ENCODE data around the gene TARM1. TPM values are rescaled to one million over a fixed set of nuclear protein-coding genes. Genes with fewer than 3 reads are reported as not detected.

Gene TARM1
- total RNA-seq, 1 donor from 2014 or later, result not detected

GRCh38 chr19:54035215-54036178, 45.7 kb downstream of the TARM1 start:
- H3K27ac Mint-ChIP-seq (ENCODE audit: unreplicated experiment), result peak overlapping the region; percentile 81
- no peak overlapping the region for H3K4me3 Mint-ChIP-seq (ENCODE audit: unreplicated experiment)
- peaks cover 4% of the 10 kb centered on the region for H3K9me3 Mint-ChIP-seq (ENCODE audit: unreplicated experiment)
- no peak for TF ChIP-seq CTCF (IDR thresholded peaks at IDR 0.05; ENCODE audit: partially characterized antibody, unreplicated experiment)
- peaks cover 4% of the 10 kb centered on the region for H3K36me3 Mint-ChIP-seq (ENCODE audit: unreplicated experiment)
- no peak for DNase-seq
- no peaks in the 10 kb centered on the region for H3K27me3 Mint-ChIP-seq (ENCODE audit: unreplicated experiment)
- peaks cover 7% of the 10 kb centered on the region for H3K4me1 Mint-ChIP-seq (ENCODE audit: low read depth, unreplicated experiment)

GRCh38 chr19:54030895-54031586, 50.1 kb downstream of the TARM1 start:
- DNase-seq, result no peak
- H3K27me3 Mint-ChIP-seq (ENCODE audit: unreplicated experiment), result no peaks in the 10 kb centered on the region
- H3K27ac Mint-ChIP-seq (ENCODE audit: unreplicated experiment), result no peak overlapping the region
- H3K4me3 Mint-ChIP-seq (ENCODE audit: unreplicated experiment), result no peak overlapping the region
- peak; percentile 38 for TF ChIP-seq CTCF (IDR thresholded peaks at IDR 0.05; ENCODE audit: partially characterized antibody, unreplicated experiment)
- H3K36me3 Mint-ChIP-seq (ENCODE audit: unreplicated experiment), result no peaks in the 10 kb centered on the region
- peaks cover 9% of the 10 kb centered on the region for H3K4me1 Mint-ChIP-seq (ENCODE audit: low read depth, unreplicated experiment)
- no peaks in the 10 kb centered on the region for H3K9me3 Mint-ChIP-seq (ENCODE audit: unreplicated experiment)

GRCh38 chr19:54029930-54030490, 51.2 kb downstream of the TARM1 start:
- Mint-ChIP-seq H3K27me3 (ENCODE audit: unreplicated experiment) (no peaks in the 10 kb centered on the region), H3K36me3 (ENCODE audit: unreplicated experiment) (no peaks in the 10 kb centered on the region), H3K4me1 (ENCODE audit: low read depth, unreplicated experiment) (peaks cover 2% of the 10 kb centered on the region), H3K4me3 (ENCODE audit: unreplicated experiment) (no peak overlapping the region), H3K9me3 (ENCODE audit: unreplicated experiment) (no peaks in the 10 kb centered on the region), H3K27ac (ENCODE audit: unreplicated experiment) (no peak overlapping the region)
- peak; percentile 79 for DNase-seq
- peak; percentile 66 for TF ChIP-seq CTCF (IDR thresholded peaks at IDR 0.05; ENCODE audit: partially characterized antibody, unreplicated experiment)

GRCh38 chr19:54029301-54029700, 51.9 kb downstream of the TARM1 start:
- no peak for DNase-seq
- H3K27ac Mint-ChIP-seq (ENCODE audit: unreplicated experiment), result no peak overlapping the region
- H3K9me3 Mint-ChIP-seq (ENCODE audit: unreplicated experiment), result no peaks in the 10 kb centered on the region
- no peaks in the 10 kb centered on the region for H3K36me3 Mint-ChIP-seq (ENCODE audit: unreplicated experiment)
- no peak overlapping the region for H3K4me3 Mint-ChIP-seq (ENCODE audit: unreplicated experiment)
- H3K27me3 Mint-ChIP-seq (ENCODE audit: unreplicated experiment), result peaks cover under 1% of the 10 kb centered on the region
- TF ChIP-seq CTCF (IDR thresholded peaks at IDR 0.05; ENCODE audit: partially characterized antibody, unreplicated experiment), result no peak
- H3K4me1 Mint-ChIP-seq (ENCODE audit: low read depth, unreplicated experiment), result peaks cover 2% of the 10 kb centered on the region

Measured in glutamatergic neuron (in vitro differentiated cells).